Stimulated activated CD4-positive, alpha-beta T cell treated with anti-CD3 and anti-CD28 coated beads, Interleukin-12 subunit alpha, Interleukin-12 subunit beta, amount 100 ng/mL, for 4 hours (primary cell): ENCODE data around the gene MTA3.

ENCODE experiments used
- DNase-seq: peaks from one replicate; pipeline ENCODE4 v3.0.0-alpha.2; 2020

Gene MTA3

DNA sequence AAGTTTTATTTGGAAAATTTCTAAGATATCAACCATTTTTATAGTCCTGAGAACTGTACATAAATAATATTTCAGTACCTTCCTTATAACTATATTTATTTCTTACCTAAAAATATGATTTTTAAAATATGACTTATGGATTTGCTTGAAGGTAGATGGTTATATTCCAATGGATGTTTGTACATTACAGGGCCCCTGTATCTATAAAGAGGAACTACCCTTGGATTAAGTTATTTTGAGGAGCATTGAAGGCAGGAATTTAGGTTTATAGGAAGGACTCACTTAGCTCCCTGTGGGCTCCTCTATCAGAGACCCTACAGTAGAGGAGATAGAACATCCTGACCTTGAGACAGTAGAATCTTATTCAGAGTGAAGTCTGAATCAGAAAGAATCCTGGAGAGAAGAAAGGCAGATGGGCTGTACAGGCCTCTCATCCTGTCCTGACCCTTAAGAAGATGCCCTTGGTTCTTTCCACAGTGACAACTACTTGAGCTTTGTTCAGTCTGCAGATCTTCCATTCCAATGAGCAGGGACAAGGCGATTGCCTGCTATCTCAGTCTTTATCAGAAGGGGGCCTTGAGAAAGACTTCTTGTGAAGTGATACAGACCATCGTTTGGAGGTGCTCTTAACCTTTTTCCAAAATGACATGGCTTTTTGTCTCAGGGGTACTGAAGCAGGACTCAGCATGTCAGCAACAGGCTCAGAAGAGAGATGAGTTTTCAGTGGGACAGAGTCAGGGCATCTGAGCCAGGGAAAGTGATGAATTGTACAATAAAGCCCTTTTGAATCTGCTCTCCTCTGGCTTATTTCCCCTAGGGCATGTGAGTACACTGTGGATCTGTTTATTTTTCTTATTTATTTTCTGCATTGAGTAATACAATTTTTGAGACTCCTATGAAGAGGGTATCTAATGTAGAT, 174.6 kb downstream of the MTA3 start:
- no peak for DNase-seq

GRCh38 chr2:42743659-42743990, 175.2 kb downstream of the MTA3 start:
- no peak for DNase-seq

GRCh38 chr2:42744545-42745082, 176.2 kb downstream of the MTA3 start:
- DNase-seq, result no peak

GRCh38 chr2:42747422-42747821, 179.0 kb downstream of the MTA3 start:
- no peak for DNase-seq

DNA sequence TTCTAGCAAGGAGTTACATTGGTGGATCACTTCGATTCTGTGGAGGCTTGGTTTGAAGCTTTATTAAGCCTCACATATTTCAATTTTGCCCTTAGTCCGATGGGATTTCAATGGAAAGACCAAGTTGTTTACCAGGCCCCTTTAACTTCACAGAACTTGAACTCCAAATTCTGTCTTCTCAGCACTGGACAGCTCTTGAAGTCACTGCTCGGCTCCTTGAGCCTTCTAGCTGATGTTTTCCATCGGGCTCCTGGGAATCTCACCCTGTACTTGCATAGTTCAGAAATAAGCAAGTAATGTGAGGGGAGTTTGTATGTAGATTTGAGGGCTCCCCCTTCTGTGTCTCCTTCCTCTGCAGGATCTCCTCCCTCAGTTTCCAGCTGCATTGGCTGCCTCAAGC, 180.4 kb downstream of the MTA3 start:
- no peak for DNase-seq

GRCh38 chr2:42752314-42752713, 183.9 kb downstream of the MTA3 start:
- no peak for DNase-seq

DNA sequence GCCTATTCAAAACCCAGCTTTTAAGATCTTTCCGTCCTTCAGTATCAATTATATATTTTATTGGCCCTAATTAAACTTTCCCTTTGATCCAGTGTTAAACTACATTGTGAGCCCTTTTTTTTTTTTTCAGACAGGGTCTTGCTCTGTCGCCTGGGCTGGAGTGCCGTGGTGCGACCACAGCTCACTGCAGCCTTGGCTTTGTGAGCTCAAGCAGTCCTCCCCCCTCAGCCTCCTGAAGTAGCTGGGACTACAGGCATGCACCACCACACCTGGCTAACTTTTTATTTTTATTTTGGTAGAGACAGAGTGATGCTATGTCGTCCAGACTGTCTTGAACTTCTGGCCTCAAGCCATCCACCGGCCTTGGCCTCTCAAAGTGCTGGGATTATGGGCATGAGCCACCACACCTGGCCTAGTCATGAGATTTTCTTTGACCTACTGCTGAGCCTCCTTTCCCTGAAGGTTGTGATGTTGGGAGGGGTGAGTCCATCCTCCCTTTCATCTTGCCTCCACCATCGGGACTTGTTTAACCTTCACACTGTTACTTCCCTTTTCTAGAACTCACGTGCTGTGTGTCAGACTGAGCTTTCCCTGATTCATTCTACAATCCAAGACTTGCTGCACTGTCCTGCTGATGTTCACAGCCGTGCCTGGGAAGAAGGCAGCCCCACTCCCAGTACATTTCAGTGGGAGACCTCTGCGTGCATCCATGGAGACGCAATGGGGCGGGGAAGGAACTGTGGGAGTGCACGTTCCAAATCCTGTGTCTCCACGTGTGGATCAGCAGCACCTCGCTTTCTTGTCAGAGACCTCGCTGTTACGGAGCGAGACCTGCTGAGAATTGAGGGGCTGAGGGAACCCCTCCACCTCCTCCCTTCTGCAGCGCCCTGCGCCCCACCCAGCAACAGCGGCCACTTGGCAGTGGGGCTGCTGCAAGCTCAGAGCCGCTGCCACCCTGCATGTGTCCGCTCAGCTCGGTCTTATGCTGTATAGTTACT, 184.7 kb downstream of the MTA3 start:
- no peak for DNase-seq

DNA sequence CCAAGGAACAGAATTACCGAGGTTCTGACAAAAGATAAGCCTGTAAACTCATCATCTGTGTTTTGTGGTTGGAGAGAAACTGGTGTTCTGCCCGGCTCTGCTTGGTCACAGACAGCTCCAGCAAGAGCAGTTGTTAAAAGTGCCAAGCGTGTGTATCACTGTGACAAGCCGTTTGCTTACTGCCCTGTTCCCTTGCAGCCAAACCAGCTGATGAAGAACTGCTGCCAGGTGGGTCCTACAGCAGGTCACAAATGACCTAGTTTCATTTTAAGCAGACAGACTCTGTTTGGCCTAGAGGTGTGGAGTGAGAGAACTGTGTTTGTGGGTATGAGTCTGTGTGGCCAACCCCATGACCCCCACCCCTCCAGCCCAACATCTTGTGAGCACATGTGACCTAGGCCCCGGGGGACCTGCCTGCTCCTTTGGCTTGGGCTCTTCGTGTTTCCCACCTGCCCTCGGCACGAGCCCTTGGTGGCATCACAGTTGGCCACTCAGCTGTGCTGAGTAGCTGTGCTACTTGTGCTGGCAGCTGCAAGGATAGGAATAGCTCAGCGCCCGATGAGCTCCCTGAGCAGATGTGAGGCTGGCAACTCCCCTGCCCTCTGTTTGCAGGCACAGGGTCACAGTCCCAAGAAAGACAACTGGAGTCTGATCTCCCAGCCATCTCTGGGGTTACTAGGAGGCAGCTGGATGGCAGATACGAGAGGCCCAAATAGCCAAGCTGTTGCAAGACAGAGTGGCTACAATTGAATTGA, 185.8 kb downstream of the MTA3 start:
- DNase-seq, result no peak

- DNase-seq, result no peak
Observed at GRCh38 chr2:42754776-42755140, 186.3 kb downstream of the MTA3 start.

DNA sequence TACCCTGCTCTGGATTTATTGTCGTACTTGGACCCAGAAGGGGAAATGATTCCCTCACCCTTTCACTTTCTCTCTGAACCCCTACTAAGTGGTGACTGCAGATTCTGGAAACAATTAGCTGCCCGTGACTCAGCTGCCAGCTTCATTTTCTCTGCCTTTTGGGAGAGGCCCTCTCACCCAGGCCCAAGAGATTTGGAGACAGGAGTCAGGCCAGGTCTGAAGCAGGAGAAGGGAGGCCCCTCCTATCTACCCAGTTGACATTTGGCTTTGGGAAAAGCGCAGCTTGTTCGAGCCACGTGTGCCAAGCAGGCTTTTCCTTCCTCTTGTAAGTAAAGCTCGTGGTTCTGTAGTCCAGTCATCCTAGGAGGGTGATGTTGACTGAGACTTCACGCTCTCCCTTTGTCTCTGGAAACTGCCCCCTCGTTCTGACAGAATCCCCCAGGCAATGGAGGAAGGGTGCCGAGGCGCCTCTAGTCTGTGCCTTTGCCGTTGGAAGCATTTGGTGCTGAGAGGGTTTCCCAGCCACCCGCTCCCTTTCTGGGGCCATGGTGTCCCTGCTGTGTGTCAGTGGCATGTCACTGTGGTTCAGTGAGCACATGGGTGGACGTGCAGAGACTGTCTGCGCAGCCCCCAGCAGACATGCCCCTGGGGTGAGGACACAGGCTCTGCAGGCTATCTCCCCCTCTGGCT, 186.9 kb downstream of the MTA3 start:
- no peak for DNase-seq

GRCh38 chr2:42756150-42756775, 187.8 kb downstream of the MTA3 start:
- no peak for DNase-seq

GRCh38 chr2:42756966-42757513, 188.6 kb downstream of the MTA3 start:
- no peak for DNase-seq

DNA sequence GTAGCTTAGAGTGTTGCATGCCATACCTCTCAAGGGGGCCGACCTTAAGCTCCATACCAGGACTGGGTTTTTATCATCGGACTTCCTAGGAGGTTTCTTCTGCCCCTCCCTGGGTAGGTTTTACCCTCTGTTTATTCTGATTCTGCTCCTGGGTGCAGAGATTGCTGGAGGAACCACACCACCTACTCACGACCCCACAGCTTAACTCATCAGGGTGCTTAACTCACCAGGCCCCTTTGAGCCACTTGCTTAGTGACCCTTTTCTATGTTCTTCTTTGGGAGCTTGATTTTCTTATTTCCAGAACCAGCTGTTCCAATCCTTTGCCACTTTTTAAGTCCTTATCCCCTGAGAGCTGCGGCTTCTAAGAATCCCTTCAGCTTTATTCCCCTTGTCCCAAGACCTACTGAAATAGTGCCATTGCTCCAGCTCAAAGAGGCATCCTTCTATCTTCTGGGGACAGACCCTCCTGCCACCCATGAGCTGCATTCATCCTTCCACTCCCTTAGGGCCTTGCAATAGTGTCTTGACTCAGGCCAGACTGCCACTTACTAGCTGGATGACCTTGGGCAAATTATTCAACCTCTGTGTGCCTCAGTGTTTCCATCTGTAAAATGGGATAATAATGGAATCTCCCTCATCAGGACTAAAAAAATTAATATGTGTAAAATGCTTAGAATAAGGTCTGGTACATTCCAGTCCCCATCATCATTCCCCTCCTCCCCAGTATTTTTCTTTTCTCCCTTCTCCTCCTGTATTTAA, 189.7 kb downstream of the MTA3 start:
- no peak for DNase-seq

GRCh38 chr2:42758751-42759150, 190.3 kb downstream of the MTA3 start:
- no peak for DNase-seq

DNA sequence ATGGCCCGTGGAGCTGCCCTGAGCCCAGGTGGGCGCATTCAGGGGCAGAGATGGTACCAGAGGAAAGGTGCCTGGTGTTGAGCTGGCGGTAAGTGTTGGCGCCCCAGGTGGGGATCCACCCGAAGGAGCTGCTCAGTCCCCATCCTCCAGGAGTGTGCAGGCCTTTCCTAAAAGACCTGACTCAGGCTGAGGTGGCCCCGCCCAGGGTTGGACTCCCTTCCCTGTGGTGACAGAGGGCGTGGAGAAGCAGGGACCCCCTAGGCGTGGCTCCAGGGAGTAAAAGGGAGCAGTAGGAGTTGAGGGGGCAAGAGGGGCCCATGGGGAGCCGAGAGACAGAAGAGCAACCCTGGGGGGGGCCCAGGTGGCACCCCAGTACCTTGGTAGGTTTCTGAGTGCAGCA, 193.1 kb downstream of the MTA3 start:
- DNase-seq, result no peak

- no peak for DNase-seq
Observed at GRCh38 chr2:42762155-42762554, 193.7 kb downstream of the MTA3 start.

GRCh38 chr2:42762823-42763804, 194.7 kb downstream of the MTA3 start:
- DNase-seq, result no peak

GRCh38 chr2:42764096-42764495, 195.7 kb downstream of the MTA3 start, which contains the start of gene OXER1:
OXER1 (minus strand) TSS chr2:42764135; CDS start chr2:42764062, 73 bp downstream.
- DNase-seq, result no peak

DNA sequence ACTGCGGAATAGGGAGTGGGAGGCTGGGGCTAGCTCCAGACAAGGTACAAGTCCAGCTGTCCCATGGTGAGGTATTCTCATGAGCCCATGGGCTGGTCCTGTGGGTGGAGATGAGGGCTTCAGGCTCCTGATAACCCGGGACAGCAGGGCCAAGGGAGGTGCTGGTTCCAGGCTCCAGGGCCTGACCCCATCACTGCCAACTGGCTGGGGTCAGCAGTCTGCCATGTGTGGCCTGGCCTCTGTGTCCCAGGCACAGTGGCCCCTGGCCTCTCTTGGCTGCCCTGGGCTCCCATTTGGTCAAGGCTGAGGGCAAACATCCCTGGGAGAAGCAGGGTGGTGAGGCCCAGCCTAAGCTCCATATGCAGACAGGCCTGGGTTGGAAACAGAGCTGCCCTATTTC, 196.5 kb downstream of the MTA3 start:
- DNase-seq, result no peak
